ENCODE data around the gene SLC4A1AP. TPM values are rescaled to one million over a fixed set of nuclear protein-coding genes. Genes with fewer than 3 reads are reported as not detected.

Gene SLC4A1AP
- total RNA-seq, 1 experiment from 2014 or later = 20.8 TPM

GRCh38 chr2:27736031-27736889 lies 72.6 kb downstream of the SLC4A1AP start:
- no peak overlapping the region for H4K5ac ChIP-seq (ENCODE audit: insufficient read length, low read depth, low read length)

More at GRCh38 chr2:27736031-27736889, 72.6 kb downstream of the SLC4A1AP start:
- H3K9me3 Mint-ChIP-seq = peaks cover 11% of the 10 kb centered on the region in 2 experiments
- no peaks in the 10 kb centered on the region for H3K4me1 ChIP-seq (ENCODE audit: insufficient read depth, low read length)
- no peak overlapping the region for H3K9ac ChIP-seq (ENCODE audit: extremely low read depth, insufficient read length, low read length)
- no CpG with 5 or more reads among the region's 10 CpGs for WGBS (ENCODE audit: extremely low coverage, insufficient read length, low lambda C conversion rate)
- H4K20me1 ChIP-seq (ENCODE audit: control insufficient read depth, insufficient read depth, insufficient read length) = no peaks in the 10 kb centered on the region
- no peak overlapping the region for H2BK5ac ChIP-seq (ENCODE audit: insufficient read length, low read length)
- no peaks in the 10 kb centered on the region for H3K27me3 ChIP-seq (ENCODE audit: insufficient read depth, low read length)
- no peak overlapping the region for H2BK120ac ChIP-seq (ENCODE audit: low read depth, low read length, poor library complexity, severe bottlenecking)
- H2BK20ac ChIP-seq (ENCODE audit: low read depth, low read length, poor library complexity, severe bottlenecking) = no peak overlapping the region
- no peak overlapping the region for H2AK5ac ChIP-seq (ENCODE audit: insufficient read length, low read length)
- H3K27ac ChIP-seq (ENCODE audit: insufficient read length, low read depth, low read length) = no peak overlapping the region
- peaks cover 10% of the 10 kb centered on the region for H3K23me2 ChIP-seq (ENCODE audit: insufficient read length, low read depth, low read length, poor library complexity, severe bottlenecking)
- no peak overlapping the region for H3K4ac ChIP-seq (ENCODE audit: low read depth, low read length)
- no peak overlapping the region; a peak in 2 of 7 replicates for H3K27ac Mint-ChIP-seq
- H3K79me1 ChIP-seq (ENCODE audit: insufficient read depth, low read depth, low read length, poor library complexity, severe bottlenecking) = no peaks in the 10 kb centered on the region
- H3K4me3 Mint-ChIP-seq = peak overlapping the region; percentile 57 to 62
- no peak overlapping the region for H3K56ac ChIP-seq (ENCODE audit: insufficient read length, low read depth, low read length)
- H4K91ac ChIP-seq (ENCODE audit: insufficient read length, low read depth, low read length) = no peak overlapping the region
- no peak overlapping the region for H2AFZ ChIP-seq (ENCODE audit: low read length)
- H3K9me3 ChIP-seq (ENCODE audit: control insufficient read depth, low read depth, low read length) = no peaks in the 10 kb centered on the region
- no peak overlapping the region for H4K8ac ChIP-seq (replicated peaks; ENCODE audit: insufficient read length, low read depth, low read length)
- H3K18ac ChIP-seq (ENCODE audit: insufficient read length, low read depth, low read length) = peak overlapping the region; percentile 82
- H3K14ac ChIP-seq (ENCODE audit: insufficient read depth, low read length) = peak overlapping the region; percentile 14; the same call in 1 of the 2 replicates
- no peak overlapping the region for H2BK12ac ChIP-seq (ENCODE audit: insufficient read length, low read depth, low read length)
- H3K36me3 Mint-ChIP-seq (ENCODE audit: insufficient read depth in 1 of 3, low read depth in 3 of 3) = peaks cover 0 to 11% (median 0%) of the 10 kb centered on the region in 3 experiments; a peak in 1 of 7 replicates
- no peaks in the 10 kb centered on the region for H3K79me2 ChIP-seq (ENCODE audit: insufficient read depth, low read length)
- H3K23ac ChIP-seq (ENCODE audit: insufficient read length, low read depth, low read length) = no peak overlapping the region
- peaks cover 13 to 14% of the 10 kb centered on the region in 2 experiments for H3K4me1 Mint-ChIP-seq
- H2BK15ac ChIP-seq (ENCODE audit: low read depth, low read length) = no peak overlapping the region
- TF ChIP-seq, protein P1, sequence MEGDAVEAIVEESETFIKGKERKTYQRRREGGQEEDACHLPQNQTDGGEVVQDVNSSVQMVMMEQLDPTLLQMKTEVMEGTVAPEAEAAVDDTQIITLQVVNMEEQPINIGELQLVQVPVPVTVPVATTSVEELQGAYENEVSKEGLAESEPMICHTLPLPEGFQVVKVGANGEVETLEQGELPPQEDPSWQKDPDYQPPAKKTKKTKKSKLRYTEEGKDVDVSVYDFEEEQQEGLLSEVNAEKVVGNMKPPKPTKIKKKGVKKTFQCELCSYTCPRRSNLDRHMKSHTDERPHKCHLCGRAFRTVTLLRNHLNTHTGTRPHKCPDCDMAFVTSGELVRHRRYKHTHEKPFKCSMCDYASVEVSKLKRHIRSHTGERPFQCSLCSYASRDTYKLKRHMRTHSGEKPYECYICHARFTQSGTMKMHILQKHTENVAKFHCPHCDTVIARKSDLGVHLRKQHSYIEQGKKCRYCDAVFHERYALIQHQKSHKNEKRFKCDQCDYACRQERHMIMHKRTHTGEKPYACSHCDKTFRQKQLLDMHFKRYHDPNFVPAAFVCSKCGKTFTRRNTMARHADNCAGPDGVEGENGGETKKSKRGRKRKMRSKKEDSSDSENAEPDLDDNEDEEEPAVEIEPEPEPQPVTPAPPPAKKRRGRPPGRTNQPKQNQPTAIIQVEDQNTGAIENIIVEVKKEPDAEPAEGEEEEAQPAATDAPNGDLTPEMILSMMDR (conservative IDR thresholded peaks at IDR 0.05) = no peak
- H3K27me3 Mint-ChIP-seq (ENCODE audit: low read depth) = no peaks in the 10 kb centered on the region
- no peak overlapping the region for H3T11ph ChIP-seq (ENCODE audit: low read length)
- DNase-seq = no peak
- H3K4me2 ChIP-seq (ENCODE audit: insufficient read depth, insufficient read length, low read length) = peak overlapping the region; percentile 6

Data from H9 (cell line).